ENCODE measurements around the gene ICAM5. TPM values are rescaled to one million over a fixed set of nuclear protein-coding genes. Genes with fewer than 3 reads are reported as not detected.

ICAM5 gene
- total and polyA plus RNA-seq, 2 experiments from 2014 or later, result 0.23 to 0.57 TPM

DNA sequence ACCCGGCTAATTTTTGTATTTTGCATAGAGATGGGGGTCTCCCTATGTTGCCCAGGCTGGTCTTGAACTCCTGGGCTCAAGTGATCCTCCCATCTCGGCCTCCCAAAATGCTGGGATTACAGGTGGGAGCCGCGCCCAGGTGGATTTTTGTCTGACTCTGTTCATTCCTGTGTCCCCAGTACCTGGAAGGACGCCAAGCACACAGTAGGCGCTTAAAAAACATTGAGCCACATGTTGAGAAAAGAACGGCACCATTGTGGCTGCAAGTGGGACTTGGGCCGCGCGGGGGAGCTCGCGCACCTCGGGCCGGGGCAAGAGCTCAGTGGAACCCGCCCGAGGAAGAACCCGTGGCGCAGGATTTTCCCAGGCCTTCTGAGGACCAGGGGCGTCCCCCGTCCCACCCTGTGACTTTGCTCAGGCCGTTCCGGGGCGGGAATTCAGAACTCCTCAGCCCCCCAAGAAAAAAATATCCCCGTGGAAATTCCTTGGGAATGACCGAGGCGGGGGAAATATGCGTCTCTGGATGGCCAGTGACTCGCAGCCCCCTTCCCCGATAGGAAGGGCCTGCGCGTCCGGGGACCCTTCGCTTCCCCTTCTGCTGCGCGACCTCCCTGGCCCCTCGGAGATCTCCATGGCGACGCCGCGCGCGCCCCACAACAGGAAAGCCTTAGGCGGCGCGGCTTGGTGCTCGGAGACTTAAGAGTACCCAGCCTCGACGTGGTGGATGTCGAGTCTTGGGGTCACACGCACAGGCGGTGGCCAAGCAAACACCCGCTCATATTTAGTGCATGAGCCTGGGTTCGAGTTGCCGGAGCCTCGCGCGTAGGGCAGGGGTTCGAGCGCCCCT, 20.2 kb upstream of the ICAM5 start:
- TF ChIP-seq EZH2 (IDR thresholded peaks at IDR 0.05; ENCODE audit: borderline replicate concordance) (peak; percentile 54), EZH2phosphoT487 (IDR thresholded peaks at IDR 0.05; ENCODE audit: low read depth, severe bottlenecking, unreplicated experiment) (no peak)
- TF ChIP-seq, protein P1, sequence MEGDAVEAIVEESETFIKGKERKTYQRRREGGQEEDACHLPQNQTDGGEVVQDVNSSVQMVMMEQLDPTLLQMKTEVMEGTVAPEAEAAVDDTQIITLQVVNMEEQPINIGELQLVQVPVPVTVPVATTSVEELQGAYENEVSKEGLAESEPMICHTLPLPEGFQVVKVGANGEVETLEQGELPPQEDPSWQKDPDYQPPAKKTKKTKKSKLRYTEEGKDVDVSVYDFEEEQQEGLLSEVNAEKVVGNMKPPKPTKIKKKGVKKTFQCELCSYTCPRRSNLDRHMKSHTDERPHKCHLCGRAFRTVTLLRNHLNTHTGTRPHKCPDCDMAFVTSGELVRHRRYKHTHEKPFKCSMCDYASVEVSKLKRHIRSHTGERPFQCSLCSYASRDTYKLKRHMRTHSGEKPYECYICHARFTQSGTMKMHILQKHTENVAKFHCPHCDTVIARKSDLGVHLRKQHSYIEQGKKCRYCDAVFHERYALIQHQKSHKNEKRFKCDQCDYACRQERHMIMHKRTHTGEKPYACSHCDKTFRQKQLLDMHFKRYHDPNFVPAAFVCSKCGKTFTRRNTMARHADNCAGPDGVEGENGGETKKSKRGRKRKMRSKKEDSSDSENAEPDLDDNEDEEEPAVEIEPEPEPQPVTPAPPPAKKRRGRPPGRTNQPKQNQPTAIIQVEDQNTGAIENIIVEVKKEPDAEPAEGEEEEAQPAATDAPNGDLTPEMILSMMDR (IDR thresholded peaks at IDR 0.05; ENCODE audit: poor library complexity), result peak; percentile 93
- no peaks in the 10 kb centered on the region for H3K9me3 ChIP-seq (ENCODE audit: low read depth)
- peaks cover 22% of the 10 kb centered on the region for H3K27me3 ChIP-seq
- no peaks in the 10 kb centered on the region for H4K20me1 ChIP-seq (ENCODE audit: insufficient read depth, poor library complexity, severe bottlenecking)
- 13% methylated on average over 52 of the region's 59 CpGs for WGBS (ENCODE audit: low lambda C conversion rate, missing lambda C conversion rate)
- H3K4me1 ChIP-seq (ENCODE audit: insufficient read depth), result peaks cover 11% of the 10 kb centered on the region
- H3K79me2 ChIP-seq, result no peaks in the 10 kb centered on the region
- peak overlapping the region; percentile 93 for H3K4me2 ChIP-seq
- peak overlapping the region; percentile 73 for H3K27ac ChIP-seq
- H2AFZ ChIP-seq, result peak overlapping the region; percentile 71
- H3K9me2 ChIP-seq (replicated peaks; ENCODE audit: insufficient read depth), result no peaks in the 10 kb centered on the region
- peak; percentile 89 for DNase-seq (ENCODE audit: low spot score)
- H3K4me3 ChIP-seq, result peak overlapping the region; percentile 13
- H3K36me3 ChIP-seq (replicated peaks; ENCODE audit: insufficient read depth, low read depth), result no peaks in the 10 kb centered on the region

DNA sequence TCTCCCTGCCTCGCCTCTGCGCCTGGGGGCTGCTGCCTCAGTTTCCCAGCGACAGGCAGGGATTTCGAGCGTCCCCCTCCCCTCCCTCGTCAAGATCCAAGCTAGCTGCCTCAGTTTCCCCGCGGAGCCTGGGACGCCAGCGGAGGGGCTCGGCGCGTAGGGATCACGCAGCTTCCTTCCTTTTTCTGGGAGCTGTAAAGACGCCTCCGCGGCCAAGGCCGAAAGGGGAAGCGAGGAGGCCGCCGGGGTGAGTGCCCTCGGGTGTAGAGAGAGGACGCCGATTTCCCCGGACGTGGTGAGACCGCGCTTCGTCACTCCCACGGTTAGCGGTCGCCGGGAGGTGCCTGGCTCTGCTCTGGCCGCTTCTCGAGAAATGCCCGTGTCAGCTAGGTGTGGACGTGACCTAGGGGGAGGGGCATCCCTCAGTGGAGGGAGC, 19.6 kb upstream of the ICAM5 start:
- peak overlapping the region; percentile 13 for H3K4me3 ChIP-seq
- H3K9me2 ChIP-seq (replicated peaks; ENCODE audit: insufficient read depth), result no peaks in the 10 kb centered on the region
- H3K4me2 ChIP-seq, result peak overlapping the region; percentile 93
- no peaks in the 10 kb centered on the region for H3K9me3 ChIP-seq (ENCODE audit: low read depth)
- H3K79me2 ChIP-seq, result no peaks in the 10 kb centered on the region
- H3K27ac ChIP-seq, result peak overlapping the region; percentile 73
- H3K4me1 ChIP-seq (ENCODE audit: insufficient read depth), result peaks cover 11% of the 10 kb centered on the region
- H3K36me3 ChIP-seq (replicated peaks; ENCODE audit: insufficient read depth, low read depth), result no peaks in the 10 kb centered on the region
- no peaks in the 10 kb centered on the region for H4K20me1 ChIP-seq (ENCODE audit: insufficient read depth, poor library complexity, severe bottlenecking)
- H3K27me3 ChIP-seq, result peaks cover 22% of the 10 kb centered on the region
- H2AFZ ChIP-seq, result peak overlapping the region; percentile 71
- 12% methylated on average over 36 of the region's 37 CpGs for WGBS (ENCODE audit: low lambda C conversion rate, missing lambda C conversion rate)
- TF ChIP-seq EZH2phosphoT487 (IDR thresholded peaks at IDR 0.05; ENCODE audit: low read depth, severe bottlenecking, unreplicated experiment), result no peak
- TF ChIP-seq, protein P1 (IDR thresholded peaks at IDR 0.05; ENCODE audit: poor library complexity), result no peak
- TF ChIP-seq EZH2 (IDR thresholded peaks at IDR 0.05; ENCODE audit: borderline replicate concordance), result peak; percentile 55
- no peak for DNase-seq (ENCODE audit: low spot score)

DNA sequence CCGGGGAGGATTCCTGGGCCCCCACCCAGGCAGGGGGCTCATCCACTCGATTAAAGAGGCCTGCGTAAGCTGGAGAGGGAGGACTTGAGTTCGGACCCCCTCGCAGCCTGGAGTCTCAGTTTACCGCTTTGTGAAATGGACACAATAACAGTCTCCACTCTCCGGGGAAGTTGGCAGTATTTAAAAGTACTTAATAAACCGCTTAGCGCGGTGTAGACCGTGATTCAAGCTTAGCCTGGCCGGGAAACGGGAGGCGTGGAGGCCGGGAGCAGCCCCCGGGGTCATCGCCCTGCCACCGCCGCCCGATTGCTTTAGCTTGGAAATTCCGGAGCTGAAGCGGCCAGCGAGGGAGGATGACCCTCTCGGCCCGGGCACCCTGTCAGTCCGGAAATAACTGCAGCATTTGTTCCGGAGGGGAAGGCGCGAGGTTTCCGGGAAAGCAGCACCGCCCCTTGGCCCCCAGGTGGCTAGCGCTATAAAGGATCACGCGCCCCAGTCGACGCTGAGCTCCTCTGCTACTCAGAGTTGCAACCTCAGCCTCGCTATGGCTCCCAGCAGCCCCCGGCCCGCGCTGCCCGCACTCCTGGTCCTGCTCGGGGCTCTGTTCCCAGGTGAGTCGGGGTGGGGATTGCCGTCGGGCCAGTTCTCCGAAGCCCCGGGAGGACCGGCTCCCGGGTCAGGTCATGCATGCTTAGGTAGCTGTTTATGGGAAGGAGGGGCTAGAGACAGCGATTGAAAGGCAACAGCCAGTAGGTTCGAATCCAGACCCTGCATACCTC, 18.9 kb upstream of the ICAM5 start, which contains the start of gene ICAM1:
ICAM1 (plus strand) TSS at position 505 of the 779 bp plus-strand sequence; CDS start at position 545, 40 bp downstream.
- peak within 1 kb of the TSS; percentile 71 for H2AFZ ChIP-seq
- 9% methylated on average over 51 of the region's 51 CpGs for WGBS (ENCODE audit: low lambda C conversion rate, missing lambda C conversion rate)
- H3K27me3 ChIP-seq, result peaks cover 22% of the 10 kb centered on the region

More for the DNA sequence above, 18.9 kb upstream of the ICAM5 start, which contains the start of gene ICAM1:
- Histone ChIP-seq H3K79me2 (no peaks in the 10 kb centered on the region), H3K9me3 (ENCODE audit: low read depth) (no peaks in the 10 kb centered on the region), H3K4me2 (peak within 1 kb of the TSS; percentile 93), H3K36me3 (replicated peaks; ENCODE audit: insufficient read depth, low read depth) (no peaks in the 10 kb centered on the region), H3K27ac (peak within 1 kb of the TSS; percentile 73), H4K20me1 (ENCODE audit: insufficient read depth, poor library complexity, severe bottlenecking) (no peaks in the 10 kb centered on the region), H3K4me1 (ENCODE audit: insufficient read depth) (peaks cover 11% of the 10 kb centered on the region), H3K9me2 (replicated peaks; ENCODE audit: insufficient read depth) (no peaks in the 10 kb centered on the region), H3K4me3 (peak within 1 kb of the TSS; percentile 13)
- peak; percentile 84 for DNase-seq (ENCODE audit: low spot score)
- TF ChIP-seq EZH2phosphoT487 (IDR thresholded peaks at IDR 0.05; ENCODE audit: low read depth, severe bottlenecking, unreplicated experiment), result no peak
- TF ChIP-seq EZH2 (IDR thresholded peaks at IDR 0.05; ENCODE audit: borderline replicate concordance), result no peak
- TF ChIP-seq, protein P1 (IDR thresholded peaks at IDR 0.05; ENCODE audit: poor library complexity), result no peak
